Effector memory CD4-positive, alpha-beta T cell (primary cell): ENCODE results near the gene FMN1.

ENCODE experiments used
- DNase-seq, 3 donors: peaks; one replicate each; pipeline ENCODE4 v3.0.0-alpha.2; 2020
- H3K27ac ChIP-seq: 2 replicates; pipeline ENCODE4 v1.7.0; 2013; ENCODE audit warnings: mild to moderate bottlenecking, low read length, moderate library complexity; ENCODE audit not compliant: insufficient read depth, poor library complexity, severe bottlenecking
- H3K27me3 ChIP-seq: replicated peaks from 2 replicates; pipeline ENCODE4 v1.7.0; 2013; ENCODE audit warnings: mild to moderate bottlenecking, low read length; ENCODE audit not compliant: insufficient read depth, control insufficient read depth, poor library complexity, severe bottlenecking
- H3K36me3 ChIP-seq: 2 replicates; pipeline ENCODE4 v1.7.0; 2013; ENCODE audit warnings: mild to moderate bottlenecking, low read length, moderate library complexity; ENCODE audit not compliant: control insufficient read depth, insufficient read depth
- H3K4me1 ChIP-seq: 2 replicates; pipeline ENCODE4 v1.7.0; 2013; ENCODE audit warnings: low read length, mild to moderate bottlenecking; ENCODE audit not compliant: control insufficient read depth, insufficient read depth, poor library complexity, severe bottlenecking
- H3K4me3 ChIP-seq: 2 replicates; pipeline ENCODE4 v1.7.0; 2013; ENCODE audit warnings: low read length, low read depth, mild to moderate bottlenecking; ENCODE audit not compliant: insufficient read depth, poor library complexity, severe bottlenecking
- H3K9me3 ChIP-seq: 2 replicates; pipeline ENCODE4 v1.7.0; 2013; ENCODE audit warnings: mild to moderate bottlenecking, low read length, moderate library complexity; ENCODE audit not compliant: control insufficient read depth

FMN1 gene

GRCh38 chr15:33158366-33158765 lies 36.1 kb downstream of the FMN1 start:
- no peak for DNase-seq
- no peaks in the 10 kb centered on the region for H3K27me3 ChIP-seq
- no peak overlapping the region for H3K27ac ChIP-seq
- no peaks in the 10 kb centered on the region for H3K4me1 ChIP-seq
- H3K36me3 ChIP-seq: no peaks in the 10 kb centered on the region
- no peaks in the 10 kb centered on the region for H3K9me3 ChIP-seq
- no peak overlapping the region for H3K4me3 ChIP-seq

- H3K27ac ChIP-seq: no peak overlapping the region
- no peaks in the 10 kb centered on the region for H3K9me3 ChIP-seq
- no peaks in the 10 kb centered on the region for H3K36me3 ChIP-seq
- H3K4me1 ChIP-seq: no peaks in the 10 kb centered on the region
- no peaks in the 10 kb centered on the region for H3K27me3 ChIP-seq
- no peak overlapping the region for H3K4me3 ChIP-seq
- DNase-seq: no peak
Measured at GRCh38 chr15:33157371-33158037, 37.0 kb downstream of the FMN1 start.

GRCh38 chr15:33155691-33156420 lies 38.7 kb downstream of the FMN1 start:
- Histone ChIP-seq H3K36me3 (no peaks in the 10 kb centered on the region), H3K4me3 (no peak overlapping the region), H3K9me3 (no peaks in the 10 kb centered on the region), H3K27me3 (no peaks in the 10 kb centered on the region), H3K27ac (no peak overlapping the region), H3K4me1 (no peaks in the 10 kb centered on the region)
- no peak for DNase-seq

GRCh38 chr15:33154351-33155166 lies 40.0 kb downstream of the FMN1 start:
- DNase-seq: no peak
- no peak overlapping the region for H3K4me3 ChIP-seq

GRCh38 chr15:33153548-33153947 lies 41.0 kb downstream of the FMN1 start:
- no peak overlapping the region for H3K27ac ChIP-seq
- H3K36me3 ChIP-seq: no peaks in the 10 kb centered on the region
- no peak for DNase-seq
- peaks cover 3% of the 10 kb centered on the region for H3K4me1 ChIP-seq
- no peaks in the 10 kb centered on the region for H3K9me3 ChIP-seq
- H3K4me3 ChIP-seq: no peak overlapping the region
- no peaks in the 10 kb centered on the region for H3K27me3 ChIP-seq

More at GRCh38 chr15:33154351-33155166, 40.0 kb downstream of the FMN1 start:
- H3K36me3 ChIP-seq: no peaks in the 10 kb centered on the region
- no peak overlapping the region for H3K27ac ChIP-seq
- H3K4me1 ChIP-seq: no peaks in the 10 kb centered on the region
- H3K9me3 ChIP-seq: no peaks in the 10 kb centered on the region
- no peaks in the 10 kb centered on the region for H3K27me3 ChIP-seq

GRCh38 chr15:33152502-33153109 lies 41.9 kb downstream of the FMN1 start:
- Histone ChIP-seq H3K27me3 (no peaks in the 10 kb centered on the region), H3K4me1 (peaks cover 7% of the 10 kb centered on the region), H3K9me3 (no peaks in the 10 kb centered on the region), H3K36me3 (no peaks in the 10 kb centered on the region), H3K27ac (no peak overlapping the region), H3K4me3 (no peak overlapping the region)
- no peak for DNase-seq

GRCh38 chr15:33150971-33151370 lies 43.5 kb downstream of the FMN1 start:
- no peak overlapping the region for H3K27ac ChIP-seq
- H3K36me3 ChIP-seq: no peaks in the 10 kb centered on the region
- no peak for DNase-seq
- H3K9me3 ChIP-seq: no peaks in the 10 kb centered on the region
- H3K27me3 ChIP-seq: no peaks in the 10 kb centered on the region
- H3K4me3 ChIP-seq: no peak overlapping the region
- H3K4me1 ChIP-seq: peaks cover 7% of the 10 kb centered on the region

GRCh38 chr15:33150431-33150941 lies 44.0 kb downstream of the FMN1 start:
- Histone ChIP-seq H3K27ac (no peak overlapping the region), H3K4me1 (peaks cover 7% of the 10 kb centered on the region), H3K4me3 (no peak overlapping the region), H3K36me3 (no peaks in the 10 kb centered on the region), H3K9me3 (no peaks in the 10 kb centered on the region), H3K27me3 (no peaks in the 10 kb centered on the region)
- DNase-seq: no peak

GRCh38 chr15:33149919-33150318 lies 44.6 kb downstream of the FMN1 start:
- no peaks in the 10 kb centered on the region for H3K9me3 ChIP-seq
- H3K27me3 ChIP-seq: no peaks in the 10 kb centered on the region
- no peak for DNase-seq
- no peaks in the 10 kb centered on the region for H3K36me3 ChIP-seq
- H3K27ac ChIP-seq: no peak overlapping the region
- H3K4me1 ChIP-seq: peaks cover 7% of the 10 kb centered on the region
- H3K4me3 ChIP-seq: no peak overlapping the region
